Measurements from ENCODE around the gene KCTD16. TPM values are rescaled to one million over a fixed set of nuclear protein-coding genes. Genes with fewer than 3 reads are reported as not detected.

The KCTD16 gene
- total and polyA plus RNA-seq, 7 experiments from 2014 or later = 0.07 to 0.22 (median 0.13) TPM; not detected in 4

- H3K36me3 Mint-ChIP-seq = peaks cover 0 to 4% (median 0%) of the 10 kb centered on the region in 5 donors
- H3K4me1 Mint-ChIP-seq = peaks cover 29 to 65% (median 43%) of the 10 kb centered on the region in 7 donors
- H3K27ac ChIP-seq (ENCODE audit: low read depth, low read length) = peak overlapping the region; percentile 67
- H3K9me3 ChIP-seq (ENCODE audit: control insufficient read depth in 2 of 3, low read length in 3 of 3) = no peaks in the 10 kb centered on the region
- POLR2A ChIA-PET = interaction anchor here (0.8 to 11.3 kb wide), 4 partner anchors 18 to 1188 kb away, joined by 5 to 135 read pairs (median 33); partner anchors contain the start of genes KCTD16, NR3C1 and YIPF5
- H3K36me3 ChIP-seq (ENCODE audit: control insufficient read depth in 2 of 3, insufficient read depth in 3 of 3, low read length in 3 of 3) = no peaks in the 10 kb centered on the region
- H3K9me3 Mint-ChIP-seq = no peaks in the 10 kb centered on the region
- peak; percentile 20 to 94 (median 85) for DNase-seq
- peak overlapping the region; percentile 18 for H3K4me3 ChIP-seq (ENCODE audit: low read length)
- peak overlapping the region in 9 of 10 donors; percentile 62 to 87 (median 79) for H3K4me3 Mint-ChIP-seq
- H3K4me1 ChIP-seq (ENCODE audit: control insufficient read depth in 2 of 2, insufficient read depth in 2 of 2, low read length in 2 of 2) = peaks cover 56 to 71% of the 10 kb centered on the region in 2 donors
- peaks cover 0 to 2% (median 0%) of the 10 kb centered on the region in 5 donors for H3K27me3 Mint-ChIP-seq
- no peaks in the 10 kb centered on the region for H3K27me3 ChIP-seq (ENCODE audit: control insufficient read depth in 2 of 2, insufficient read depth in 2 of 2, low read length in 2 of 2)
- peak; percentile 83 for ATAC-seq
- CTCF ChIA-PET = interaction anchor here (1.1 to 3.5 kb wide), 6 partner anchors 9 to 1187 kb away, joined by 3 to 25 read pairs (median 3); partner anchors contain the start of genes KCTD16 and YIPF5
- peak overlapping the region in 4 of 9 donors; percentile 85 to 98 (median 92) for H3K27ac Mint-ChIP-seq
- intact Hi-C loops (cut with micrococcal nuclease) = loop anchor here (1.0 to 10.0 kb wide), 16 partner anchors 223 to 1993 kb away; partner anchors contain the start of genes LARS1 (in 2 of the 2) and ARHGAP26 (in 1 of the 2)
Measured at GRCh38 chr5:144189800-144190429, 19.2 kb downstream of the KCTD16 start.

GRCh38 chr5:144191531-144191930 lies 20.9 kb downstream of the KCTD16 start:
- Mint-ChIP-seq H3K9me3 (no peaks in the 10 kb centered on the region), H3K36me3 (peaks cover 0 to 4% (median 0%) of the 10 kb centered on the region in 5 donors), H3K4me3 (peak overlapping the region in 3 of 10 donors; percentile 31 to 70 (median 48)), H3K27ac (peak overlapping the region in 1 of 9 donors; percentile 77), H3K27me3 (peaks cover 0 to 2% (median 0%) of the 10 kb centered on the region in 5 donors), H3K4me1 (peaks cover 26 to 49% (median 28%) of the 10 kb centered on the region in 7 donors)
- Histone ChIP-seq H3K27me3 (ENCODE audit: control insufficient read depth in 2 of 2, insufficient read depth in 2 of 2, low read length in 2 of 2) (no peaks in the 10 kb centered on the region), H3K4me3 (ENCODE audit: low read length) (peak overlapping the region; percentile 2), H3K4me1 (ENCODE audit: control insufficient read depth in 2 of 2, insufficient read depth in 2 of 2, low read length in 2 of 2) (peaks cover 55% of the 10 kb centered on the region in 2 donors), H3K36me3 (ENCODE audit: control insufficient read depth in 2 of 3, insufficient read depth in 3 of 3, low read length in 3 of 3) (no peaks in the 10 kb centered on the region), H3K27ac (ENCODE audit: low read depth, low read length) (peak overlapping the region; percentile 67), H3K9me3 (ENCODE audit: control insufficient read depth in 2 of 3, low read length in 3 of 3) (no peaks in the 10 kb centered on the region)
- DNase-seq (no peak), ATAC-seq (no peak)
- CTCF ChIA-PET = interaction anchor here (0.6 to 3.5 kb wide), 6 partner anchors 10 to 1188 kb away, joined by 3 to 25 read pairs (median 4); partner anchors contain the start of genes KCTD16 and YIPF5
- POLR2A ChIA-PET = interaction anchor here (0.6 to 11.3 kb wide), 4 partner anchors 19 to 1836 kb away, joined by 3 to 135 read pairs (median 33); partner anchors contain the start of genes KCTD16, NR3C1 and YIPF5
- intact Hi-C loops (cut with micrococcal nuclease) = loop anchor here (2.0 to 10.0 kb wide), 10 partner anchors 224 to 1991 kb away; partner anchors contain the start of gene LARS1 (in 2 of the 2)

GRCh38 chr5:144191998-144192397 lies 21.3 kb downstream of the KCTD16 start:
- Mint-ChIP-seq H3K27me3 (peaks cover 0 to 2% (median 0%) of the 10 kb centered on the region in 5 donors), H3K4me1 (peaks cover 22 to 45% (median 23%) of the 10 kb centered on the region in 7 donors), H3K36me3 (peaks cover 0 to 4% (median 0%) of the 10 kb centered on the region in 5 donors), H3K27ac (no peak overlapping the region), H3K9me3 (no peaks in the 10 kb centered on the region), H3K4me3 (no peak overlapping the region)
- intact Hi-C loops (cut with micrococcal nuclease) = loop anchor here (1.0 to 10.0 kb wide), 22 partner anchors 9 to 1991 kb away; partner anchors contain the start of genes KCTD16 (in 2 of the 2), LARS1 (in 2 of the 2) and YIPF5 (in 2 of the 2)
- Histone ChIP-seq H3K36me3 (ENCODE audit: control insufficient read depth in 2 of 3, insufficient read depth in 3 of 3, low read length in 3 of 3) (no peaks in the 10 kb centered on the region), H3K4me1 (ENCODE audit: control insufficient read depth in 2 of 2, insufficient read depth in 2 of 2, low read length in 2 of 2) (peaks cover 50 to 51% of the 10 kb centered on the region in 2 donors), H3K4me3 (ENCODE audit: low read length) (peak overlapping the region; percentile 2), H3K27me3 (ENCODE audit: control insufficient read depth in 2 of 2, insufficient read depth in 2 of 2, low read length in 2 of 2) (no peaks in the 10 kb centered on the region), H3K9me3 (ENCODE audit: control insufficient read depth in 2 of 3, low read length in 3 of 3) (no peaks in the 10 kb centered on the region), H3K27ac (ENCODE audit: low read depth, low read length) (peak overlapping the region; percentile 67)
- DNase-seq = peak in 7 of 9 donors; percentile 72 to 88 (median 85)
- ChIA-PET CTCF (interaction anchor here (0.6 to 3.5 kb wide), 8 partner anchors 10 to 1189 kb away, joined by 3 to 25 read pairs (median 4); partner anchors contain the start of genes KCTD16 and YIPF5), POLR2A (interaction anchor here (1.1 to 11.3 kb wide), 4 partner anchors 14 to 788 kb away, joined by 3 to 135 read pairs (median 33); partner anchors contain the start of genes KCTD16, NR3C1 and YIPF5)
- peak; percentile 73 for ATAC-seq

DNA sequence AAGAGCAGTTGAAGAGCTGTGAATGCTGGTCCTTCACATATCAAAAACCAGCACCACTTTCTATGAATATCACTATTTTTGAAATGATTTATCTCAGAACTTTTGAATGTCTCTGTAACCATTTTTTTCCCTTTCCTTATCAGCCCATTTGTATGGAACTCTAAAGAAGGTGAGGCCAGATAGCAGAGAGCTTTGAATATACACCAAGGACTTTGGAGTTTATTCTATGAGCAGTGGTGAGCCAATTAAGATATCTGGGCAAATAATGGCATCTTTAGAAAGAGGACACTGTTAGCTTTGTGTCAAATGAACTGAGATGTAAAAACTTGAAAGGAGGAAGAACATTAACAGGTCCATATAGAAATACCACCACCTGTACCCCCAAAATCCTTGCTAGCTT lies 22.0 kb downstream of the KCTD16 start:
- intact Hi-C loops (cut with micrococcal nuclease) = loop anchor here (1.0 to 10.0 kb wide), 21 partner anchors 9 to 1990 kb away; partner anchors contain the start of genes KCTD16 (in 2 of the 2), YIPF5 (in 2 of the 2) and LARS1 (in 1 of the 2)
- peaks cover 15 to 38% (median 17%) of the 10 kb centered on the region in 7 donors for H3K4me1 Mint-ChIP-seq
- H3K9me3 Mint-ChIP-seq = no peaks in the 10 kb centered on the region
- CTCF ChIA-PET = interaction anchor here (0.6 to 3.5 kb wide), 11 partner anchors 9 to 1268 kb away, joined by 3 to 25 read pairs (median 4); partner anchors contain the start of genes KCTD16 and YIPF5
- peaks cover 0 to 6% (median 0%) of the 10 kb centered on the region in 5 donors for H3K27me3 Mint-ChIP-seq
- no peak overlapping the region for H3K27ac Mint-ChIP-seq
- H3K27me3 ChIP-seq (ENCODE audit: control insufficient read depth in 2 of 2, insufficient read depth in 2 of 2, low read length in 2 of 2) = no peaks in the 10 kb centered on the region
- peaks cover 44% of the 10 kb centered on the region in 2 donors for H3K4me1 ChIP-seq (ENCODE audit: control insufficient read depth in 2 of 2, insufficient read depth in 2 of 2, low read length in 2 of 2)
- peak overlapping the region; percentile 67 for H3K27ac ChIP-seq (ENCODE audit: low read depth, low read length)
- H3K36me3 ChIP-seq (ENCODE audit: control insufficient read depth in 2 of 3, insufficient read depth in 3 of 3, low read length in 3 of 3) = no peaks in the 10 kb centered on the region
- ATAC-seq (no peak), DNase-seq (no peak)
- POLR2A ChIA-PET = interaction anchor here (0.7 to 11.3 kb wide), 3 partner anchors 13 to 37 kb away, joined by 3 to 135 read pairs (median 3); partner anchors contain the start of genes KCTD16 and YIPF5
- no peak overlapping the region for H3K4me3 ChIP-seq (ENCODE audit: low read length)
- peaks cover 0 to 4% (median 0%) of the 10 kb centered on the region in 5 donors for H3K36me3 Mint-ChIP-seq
- no peak overlapping the region for H3K4me3 Mint-ChIP-seq
- H3K9me3 ChIP-seq (ENCODE audit: control insufficient read depth in 2 of 3, low read length in 3 of 3) = no peaks in the 10 kb centered on the region

DNA sequence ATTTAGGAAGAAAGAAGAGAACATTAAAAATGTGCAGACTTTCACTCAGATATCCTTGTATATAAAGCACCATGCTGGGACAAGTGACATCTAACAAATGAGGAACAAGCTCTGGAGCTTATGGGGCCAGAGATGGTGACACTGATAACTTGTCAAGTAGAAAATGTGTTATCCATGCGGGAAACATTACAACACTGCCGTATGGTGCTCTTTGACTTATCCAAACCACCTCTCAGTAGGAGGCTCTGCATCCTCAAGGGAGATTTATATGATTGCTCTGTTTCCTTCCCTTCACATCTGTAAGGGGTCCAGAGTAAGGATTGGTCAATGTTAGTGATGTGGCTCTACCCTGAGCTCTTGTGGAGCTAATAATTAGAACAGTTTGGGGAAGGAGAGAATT lies 23.5 kb downstream of the KCTD16 start:
- no peaks in the 10 kb centered on the region for H3K9me3 ChIP-seq (ENCODE audit: control insufficient read depth in 2 of 3, low read length in 3 of 3)
- peaks cover 29 to 30% of the 10 kb centered on the region in 2 donors for H3K4me1 ChIP-seq (ENCODE audit: control insufficient read depth in 2 of 2, insufficient read depth in 2 of 2, low read length in 2 of 2)
- no peaks in the 10 kb centered on the region for H3K27me3 ChIP-seq (ENCODE audit: control insufficient read depth in 2 of 2, insufficient read depth in 2 of 2, low read length in 2 of 2)
- no peak overlapping the region for H3K27ac Mint-ChIP-seq
- H3K9me3 Mint-ChIP-seq = no peaks in the 10 kb centered on the region
- no peaks in the 10 kb centered on the region for H3K36me3 ChIP-seq (ENCODE audit: control insufficient read depth in 2 of 3, insufficient read depth in 3 of 3, low read length in 3 of 3)
- H3K36me3 Mint-ChIP-seq = peaks cover 0 to 4% (median 0%) of the 10 kb centered on the region in 5 donors
- H3K4me3 Mint-ChIP-seq = no peak overlapping the region
- intact Hi-C loops (cut with micrococcal nuclease) = loop anchor here (5.0 to 10.0 kb wide), 9 partner anchors 227 to 1988 kb away; partner anchors contain the start of gene LARS1 (in 1 of the 2)
- CTCF ChIA-PET = interaction anchor here (1.3 to 1.7 kb wide), 3 partner anchors 9 to 15 kb away, joined by 3 to 5 read pairs (median 4); no protein-coding TSS in a partner anchor
- H3K4me1 Mint-ChIP-seq = peaks cover under 1 to 23% (median 9%) of the 10 kb centered on the region in 7 donors
- H3K27ac ChIP-seq (ENCODE audit: low read depth, low read length) = no peak overlapping the region
- H3K27me3 Mint-ChIP-seq = peaks cover 0 to 12% (median 2%) of the 10 kb centered on the region in 5 donors
- no peak for ATAC-seq
- DNase-seq = no peak
- POLR2A ChIA-PET = interaction anchor here (0.9 to 11.3 kb wide), 2 partner anchors 22 to 790 kb away, joined by 3 to 135 read pairs; partner anchors contain the start of genes KCTD16 and YIPF5
- no peak overlapping the region for H3K4me3 ChIP-seq (ENCODE audit: low read length)

GRCh38 chr5:144195448-144195847 lies 24.8 kb downstream of the KCTD16 start:
- no peak overlapping the region for H3K4me3 ChIP-seq (ENCODE audit: low read length)
- Mint-ChIP-seq H3K4me3 (no peak overlapping the region), H3K36me3 (peaks cover 0 to 1% (median 0%) of the 10 kb centered on the region in 5 donors), H3K27ac (no peak overlapping the region), H3K9me3 (no peaks in the 10 kb centered on the region), H3K27me3 (peaks cover 0 to 17% (median 5%) of the 10 kb centered on the region in 5 donors), H3K4me1 (peaks cover 0 to 12% (median 0%) of the 10 kb centered on the region in 7 donors)
- H3K9me3 ChIP-seq (ENCODE audit: control insufficient read depth in 2 of 3, low read length in 3 of 3) = no peaks in the 10 kb centered on the region
- no peaks in the 10 kb centered on the region for H3K27me3 ChIP-seq (ENCODE audit: control insufficient read depth in 2 of 2, insufficient read depth in 2 of 2, low read length in 2 of 2)
- no peak for ATAC-seq
- CTCF ChIA-PET = no interaction called here
- peaks cover 18 to 20% of the 10 kb centered on the region in 2 donors for H3K4me1 ChIP-seq (ENCODE audit: control insufficient read depth in 2 of 2, insufficient read depth in 2 of 2, low read length in 2 of 2)
- intact Hi-C loops (cut with micrococcal nuclease) = loop anchor here (1.0 to 10.0 kb wide), 2 partner anchors 881 to 1425 kb away; partner anchors contain the start of gene ARHGAP26 (in 1 of the 2)
- H3K36me3 ChIP-seq (ENCODE audit: control insufficient read depth in 2 of 3, insufficient read depth in 3 of 3, low read length in 3 of 3) = no peaks in the 10 kb centered on the region
- DNase-seq = no peak
- H3K27ac ChIP-seq (ENCODE audit: low read depth, low read length) = no peak overlapping the region
- POLR2A ChIA-PET = no interaction called here

All from naive thymus-derived CD4-positive, alpha-beta T cell (primary cell).